ENCODE data around the gene DCTPP1.

DNA sequence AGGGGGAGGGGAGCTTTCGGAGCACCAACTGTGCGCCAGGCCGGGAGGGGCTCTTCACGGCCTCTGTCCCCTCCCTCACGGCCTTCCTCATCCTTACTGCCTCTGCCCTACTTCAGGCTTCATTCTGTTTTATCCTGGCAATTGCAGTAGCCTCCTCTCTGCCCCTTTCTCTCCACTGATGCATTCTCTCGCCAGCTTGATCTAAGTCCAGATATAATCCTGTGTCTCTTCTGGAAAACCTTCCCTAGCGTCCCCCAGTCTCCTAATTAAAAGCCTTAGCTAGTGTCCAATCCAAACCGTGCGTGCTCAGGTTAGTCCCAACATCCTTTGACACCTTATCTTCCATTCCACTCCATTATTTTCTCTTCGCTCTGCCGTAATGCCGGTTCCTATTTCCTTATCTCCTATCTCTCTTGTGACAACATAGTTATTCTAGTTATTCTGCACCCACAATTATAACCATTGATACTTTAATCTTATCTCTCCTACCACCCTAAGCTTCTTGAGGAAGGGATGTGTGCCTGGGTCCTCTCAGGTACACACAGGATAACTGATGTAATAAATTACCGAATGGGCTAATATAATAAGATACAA, 33.7 kb downstream of the DCTPP1 start:
- TF ChIP-seq CTCF (IDR thresholded peaks at IDR 0.05; ENCODE audit: low read length) (no peak), EZH2phosphoT487 (IDR thresholded peaks at IDR 0.05; ENCODE audit: low read length) (no peak)
